Glutamatergic neuron (in vitro differentiated cells): ENCODE data around the gene RGMB. TPM values are rescaled to one million over a fixed set of nuclear protein-coding genes. Genes with fewer than 3 reads are reported as not detected.
A peak's percentile ranks its signal among the peaks of the same experiment; 100 is the strongest.

ENCODE experiments used
- DNase-seq: peaks from one replicate; pipeline ENCODE4 v3.0.0; 2022
- H3K27ac Mint-ChIP-seq: one replicate; pipeline ENCODE4 v1.8.0; 2020; ENCODE audit warnings: mild to moderate bottlenecking, mixed read lengths, inconsistent platforms; ENCODE audit not compliant: unreplicated experiment
- H3K27me3 Mint-ChIP-seq: one replicate; pipeline ENCODE4 v1.8.0; 2020; ENCODE audit warnings: mild to moderate bottlenecking, moderate library complexity, mixed read lengths, inconsistent platforms; ENCODE audit not compliant: unreplicated experiment
- H3K36me3 Mint-ChIP-seq: one replicate; pipeline ENCODE4 v1.8.0; 2020; ENCODE audit warnings: mild to moderate bottlenecking, mixed read lengths, inconsistent platforms; ENCODE audit not compliant: unreplicated experiment
- H3K4me1 Mint-ChIP-seq: one replicate; pipeline ENCODE4 v1.8.0; 2020; ENCODE audit warnings: mild to moderate bottlenecking, low read depth, mixed read lengths, inconsistent platforms; ENCODE audit not compliant: unreplicated experiment
- H3K4me3 Mint-ChIP-seq: one replicate; pipeline ENCODE4 v1.8.0; 2020; ENCODE audit warnings: mild to moderate bottlenecking, mixed read lengths, inconsistent platforms; ENCODE audit not compliant: unreplicated experiment
- H3K9me3 Mint-ChIP-seq: one replicate; pipeline ENCODE4 v1.8.0; 2020; ENCODE audit warnings: mild to moderate bottlenecking, moderate library complexity, mixed read lengths, inconsistent platforms; ENCODE audit not compliant: unreplicated experiment
- CTCF ChIP-seq: fragments of 200-600 bp; sonication (generic); IDR thresholded peaks from one replicate; pipeline ENCODE4 v1.5.0; 2021; ENCODE audit not compliant: partially characterized antibody, unreplicated experiment
- total RNA-seq: library from RNA; stranded (reverse); fragmentation: NEBNext Ultra II Directional; extraction: Animal tissue kit (Norgen Biotek cat#: 25700); gene quantifications from one replicate; pipeline ENCODE4 v1.2.1, GENCODE V29; 2021; ENCODE audit not compliant: unreplicated experiment

RGMB gene
- total RNA-seq, 1 donor from 2014 or later: 95.9 TPM

GRCh38 chr5:98767581-98767980, 5.9 kb upstream of the RGMB start:
- Mint-ChIP-seq H3K4me3 (no peak overlapping the region), H3K9me3 (peaks cover 23% of the 10 kb centered on the region), H3K27ac (no peak overlapping the region), H3K4me1 (peaks cover 8% of the 10 kb centered on the region), H3K27me3 (peaks cover 9% of the 10 kb centered on the region), H3K36me3 (no peaks in the 10 kb centered on the region)
- no peak for TF ChIP-seq CTCF
- DNase-seq: no peak

- peaks cover 16% of the 10 kb centered on the region for H3K27me3 Mint-ChIP-seq
- H3K9me3 Mint-ChIP-seq: peaks cover 30% of the 10 kb centered on the region
- peak overlapping the region; percentile 94 for H3K4me3 Mint-ChIP-seq
- DNase-seq: peak; percentile 70
- H3K4me1 Mint-ChIP-seq: peaks cover 10% of the 10 kb centered on the region
- peak overlapping the region; percentile 82 for H3K27ac Mint-ChIP-seq
- no peaks in the 10 kb centered on the region for H3K36me3 Mint-ChIP-seq
- TF ChIP-seq CTCF: peak; percentile 78
These were observed 5.1 kb upstream of the RGMB start for GRCh38 chr5:98768160-98768959.

GRCh38 chr5:98768960-98769209, 4.6 kb upstream of the RGMB start:
- Mint-ChIP-seq H3K9me3 (peaks cover 31% of the 10 kb centered on the region), H3K27me3 (peaks cover 16% of the 10 kb centered on the region), H3K27ac (no peak overlapping the region), H3K4me3 (peak overlapping the region; percentile 98), H3K4me1 (peaks cover 10% of the 10 kb centered on the region), H3K36me3 (no peaks in the 10 kb centered on the region)
- TF ChIP-seq CTCF: no peak
- no peak for DNase-seq

- Mint-ChIP-seq H3K4me3 (peak overlapping the region; percentile 98), H3K27ac (peak overlapping the region; percentile 96), H3K27me3 (peaks cover 18% of the 10 kb centered on the region), H3K36me3 (no peaks in the 10 kb centered on the region), H3K4me1 (peaks cover 10% of the 10 kb centered on the region), H3K9me3 (peaks cover 31% of the 10 kb centered on the region)
- DNase-seq: peak; percentile 86
- peak; percentile 83 for TF ChIP-seq CTCF
These were observed 4.1 kb upstream of the RGMB start for GRCh38 chr5:98769210-98769958.

- Mint-ChIP-seq H3K9me3 (peaks cover 36% of the 10 kb centered on the region), H3K36me3 (no peaks in the 10 kb centered on the region), H3K27me3 (peaks cover 23% of the 10 kb centered on the region), H3K4me1 (peaks cover 12% of the 10 kb centered on the region), H3K4me3 (peak overlapping the region; percentile 98), H3K27ac (peak overlapping the region; percentile 96)
- peak; percentile 59 for DNase-seq
- no peak for TF ChIP-seq CTCF
These were observed 3.6 kb upstream of the RGMB start for GRCh38 chr5:98769959-98770208.
